Right kidney (tissue), 1 donor: ENCODE data around the gene IGF1R.

ENCODE experiments used
- DNase-seq: peaks from one replicate; pipeline ENCODE4 v3.0.0-alpha.2; 2016

Gene IGF1R

GRCh38 chr15:98946301-98947255, 298.2 kb downstream of the IGF1R start:
- DNase-seq = no peak

DNA sequence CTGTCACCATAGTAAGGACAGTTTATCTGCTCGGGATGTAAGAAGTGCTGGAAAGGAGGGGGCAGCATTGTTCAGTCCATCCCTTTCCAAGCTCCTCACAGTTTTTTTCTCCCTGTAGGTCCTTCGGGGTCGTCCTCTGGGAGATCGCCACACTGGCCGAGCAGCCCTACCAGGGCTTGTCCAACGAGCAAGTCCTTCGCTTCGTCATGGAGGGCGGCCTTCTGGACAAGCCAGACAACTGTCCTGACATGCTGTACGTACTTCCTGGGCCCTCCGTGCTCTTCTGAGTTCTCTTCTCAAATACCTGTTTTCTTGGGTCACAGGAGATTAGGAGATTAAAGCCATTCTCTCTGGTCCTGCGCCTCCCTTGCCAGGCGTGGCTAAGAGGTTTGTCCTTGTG, 300.1 kb downstream of the IGF1R start:
- no peak for DNase-seq

DNA sequence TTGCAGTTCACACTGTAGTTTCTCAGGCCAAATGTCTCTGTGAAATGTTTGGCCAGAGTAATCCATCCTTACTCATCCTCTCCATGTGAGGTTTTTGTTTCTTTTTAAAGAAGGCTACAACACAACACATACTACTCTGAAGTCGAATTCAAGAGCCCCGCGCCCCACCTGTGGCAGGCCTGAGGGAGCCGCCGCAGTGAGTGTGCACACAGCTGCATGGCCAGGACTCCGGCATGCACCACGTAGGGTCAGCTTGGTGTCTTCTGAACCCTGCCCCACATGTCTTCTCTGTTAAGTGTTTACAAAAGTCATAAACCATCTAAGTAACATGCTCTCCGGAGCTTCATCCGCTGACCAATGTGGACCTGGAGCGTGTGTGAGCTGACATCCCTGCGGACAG, 300.6 kb downstream of the IGF1R start:
- DNase-seq = no peak

GRCh38 chr15:98949624-98950023, 301.3 kb downstream of the IGF1R start:
- DNase-seq = no peak

DNA sequence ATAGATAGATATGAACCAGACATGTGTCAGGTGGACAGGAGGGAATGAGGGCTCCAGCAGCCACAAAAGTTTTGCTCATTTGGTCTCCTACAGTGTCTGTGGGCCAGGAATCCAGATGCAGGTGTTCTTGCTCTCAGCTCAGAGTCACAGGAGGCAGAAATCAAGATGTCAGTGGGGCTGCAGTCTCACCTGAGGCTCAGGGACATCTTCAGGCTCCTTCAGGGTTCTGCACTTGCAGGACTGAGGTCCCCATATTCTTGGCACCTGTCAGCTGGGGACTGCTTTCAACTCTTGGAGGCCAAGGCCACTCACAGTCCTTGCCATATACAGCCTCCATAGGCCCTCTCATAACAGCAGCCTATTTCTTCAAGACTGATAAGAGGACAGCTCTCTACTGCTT, 301.9 kb downstream of the IGF1R start:
- no peak for DNase-seq

DNA sequence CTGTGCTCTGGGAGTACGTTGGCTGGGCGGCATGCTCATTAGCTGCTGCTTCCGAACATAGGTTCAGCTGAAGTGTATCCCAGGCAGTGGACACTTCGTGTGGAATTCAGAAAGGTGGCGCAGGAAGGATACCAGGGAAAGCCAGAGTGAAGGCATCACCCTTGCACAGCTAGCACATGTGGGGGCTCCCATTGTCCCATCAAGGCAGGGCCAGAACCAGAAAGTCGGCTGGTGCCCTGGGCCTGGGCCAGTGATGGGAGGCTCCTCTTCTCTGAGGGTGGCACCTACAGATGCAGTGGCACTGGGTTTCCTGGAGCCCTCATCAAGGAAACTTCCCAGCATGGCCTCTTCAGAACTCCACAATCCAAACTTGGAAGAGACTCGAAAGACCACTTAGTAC, 302.7 kb downstream of the IGF1R start:
- DNase-seq = no peak

- no peak for DNase-seq
Measured at GRCh38 chr15:98951493-98952320, 303.4 kb downstream of the IGF1R start.

GRCh38 chr15:98952381-98952803, 304.1 kb downstream of the IGF1R start:
- no peak for DNase-seq

GRCh38 chr15:98953000-98953787, 304.9 kb downstream of the IGF1R start:
- no peak for DNase-seq

- no peak for DNase-seq
Measured at GRCh38 chr15:98953968-98954367, 305.6 kb downstream of the IGF1R start.

DNA sequence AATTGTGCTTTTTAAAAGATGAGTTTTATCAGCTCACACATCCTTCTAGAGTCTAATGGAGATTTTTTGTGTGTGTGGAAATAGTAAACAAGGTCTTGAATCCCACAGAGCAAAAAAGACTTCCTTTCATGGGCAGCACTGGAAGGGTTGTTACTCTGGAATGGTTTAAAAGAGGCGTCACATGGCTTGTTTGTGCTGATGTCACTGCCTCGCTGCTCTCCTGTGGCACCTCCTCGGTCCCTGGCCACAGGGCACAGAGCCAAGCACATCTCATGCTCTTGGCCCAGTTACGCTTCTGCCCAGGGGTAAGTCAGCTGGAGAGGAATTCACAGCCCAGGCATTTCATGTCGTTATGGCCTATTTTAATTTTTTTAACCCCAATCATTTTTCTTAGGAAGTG, 306.1 kb downstream of the IGF1R start:
- no peak for DNase-seq

DNA sequence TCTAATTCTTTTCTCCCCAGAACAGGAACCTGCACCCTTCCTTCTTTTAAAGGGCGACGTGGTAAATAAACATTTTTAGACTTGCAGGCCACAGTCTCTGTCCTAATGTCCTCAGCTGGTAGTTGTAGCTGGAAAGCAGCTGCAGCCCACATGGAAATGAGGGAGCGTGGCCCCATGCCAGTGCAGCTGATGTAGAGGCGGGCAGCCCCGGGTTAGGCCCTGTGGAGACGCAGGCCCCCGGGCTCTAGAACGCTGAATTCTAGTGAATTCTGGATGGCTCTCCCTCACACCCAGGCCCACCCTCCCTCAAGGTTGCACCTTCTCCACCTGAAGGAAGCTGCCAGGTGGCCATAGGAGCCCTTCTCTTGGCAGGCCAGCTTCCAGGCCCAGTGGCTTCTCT, 307.0 kb downstream of the IGF1R start:
- no peak for DNase-seq

GRCh38 chr15:98955961-98956723, 307.8 kb downstream of the IGF1R start:
- DNase-seq = no peak

- DNase-seq = no peak
Measured at GRCh38 chr15:98956796-98957553, 308.6 kb downstream of the IGF1R start.

- DNase-seq = no peak
Measured at GRCh38 chr15:98957655-98958054, 309.3 kb downstream of the IGF1R start.

DNA sequence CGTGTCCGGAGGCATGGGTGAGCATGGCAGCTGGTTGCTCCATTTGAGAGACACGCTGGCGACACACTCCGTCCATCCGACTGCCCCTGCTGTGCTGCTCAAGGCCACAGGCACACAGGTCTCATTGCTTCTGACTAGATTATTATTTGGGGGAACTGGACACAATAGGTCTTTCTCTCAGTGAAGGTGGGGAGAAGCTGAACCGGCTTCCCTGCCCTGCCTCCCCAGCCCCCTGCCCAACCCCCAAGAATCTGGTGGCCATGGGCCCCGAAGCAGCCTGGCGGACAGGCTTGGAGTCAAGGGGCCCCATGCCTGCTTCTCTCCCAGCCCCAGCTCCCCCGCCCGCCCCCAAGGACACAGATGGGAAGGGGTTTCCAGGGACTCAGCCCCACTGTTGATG, 309.7 kb downstream of the IGF1R start:
- no peak for DNase-seq

DNA sequence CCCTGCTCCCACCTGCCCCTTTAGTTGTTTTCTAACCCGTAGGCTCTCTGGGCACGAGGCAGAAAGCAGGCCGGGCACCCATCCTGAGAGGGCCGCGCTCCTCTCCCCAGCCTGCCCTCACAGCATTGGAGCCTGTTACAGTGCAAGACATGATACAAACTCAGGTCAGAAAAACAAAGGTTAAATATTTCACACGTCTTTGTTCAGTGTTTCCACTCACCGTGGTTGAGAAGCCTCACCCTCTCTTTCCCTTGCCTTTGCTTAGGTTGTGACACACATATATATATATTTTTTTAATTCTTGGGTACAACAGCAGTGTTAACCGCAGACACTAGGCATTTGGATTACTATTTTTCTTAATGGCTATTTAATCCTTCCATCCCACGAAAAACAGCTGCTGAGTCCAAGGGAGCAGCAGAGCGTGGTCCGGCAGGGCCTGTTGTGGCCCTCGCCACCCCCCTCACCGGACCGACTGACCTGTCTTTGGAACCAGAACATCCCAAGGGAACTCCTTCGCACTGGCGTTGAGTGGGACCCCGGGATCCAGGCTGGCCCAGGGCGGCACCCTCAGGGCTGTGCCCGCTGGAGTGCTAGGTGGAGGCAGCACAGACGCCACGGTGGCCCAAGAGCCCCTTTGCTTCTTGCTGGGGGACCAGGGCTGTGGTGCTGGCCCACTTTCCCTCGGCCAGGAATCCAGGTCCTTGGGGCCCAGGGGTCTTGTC, 310.7 kb downstream of the IGF1R start:
- DNase-seq = no peak

DNA sequence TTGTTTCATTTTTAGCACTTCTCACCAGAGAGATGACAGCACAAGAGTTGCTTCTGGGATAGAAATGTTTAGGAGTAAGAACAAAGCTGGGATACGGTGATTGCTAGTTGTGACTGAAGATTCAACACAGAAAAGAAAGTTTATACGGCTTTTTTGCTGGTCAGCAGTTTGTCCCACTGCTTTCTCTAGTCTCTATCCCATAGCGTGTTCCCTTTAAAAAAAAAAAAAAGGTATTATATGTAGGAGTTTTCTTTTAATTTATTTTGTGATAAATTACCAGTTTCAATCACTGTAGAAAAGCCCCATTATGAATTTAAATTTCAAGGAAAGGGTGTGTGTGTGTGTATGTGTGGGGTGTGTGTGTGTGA, 311.3 kb downstream of the IGF1R start:
- DNase-seq = no peak

DNA sequence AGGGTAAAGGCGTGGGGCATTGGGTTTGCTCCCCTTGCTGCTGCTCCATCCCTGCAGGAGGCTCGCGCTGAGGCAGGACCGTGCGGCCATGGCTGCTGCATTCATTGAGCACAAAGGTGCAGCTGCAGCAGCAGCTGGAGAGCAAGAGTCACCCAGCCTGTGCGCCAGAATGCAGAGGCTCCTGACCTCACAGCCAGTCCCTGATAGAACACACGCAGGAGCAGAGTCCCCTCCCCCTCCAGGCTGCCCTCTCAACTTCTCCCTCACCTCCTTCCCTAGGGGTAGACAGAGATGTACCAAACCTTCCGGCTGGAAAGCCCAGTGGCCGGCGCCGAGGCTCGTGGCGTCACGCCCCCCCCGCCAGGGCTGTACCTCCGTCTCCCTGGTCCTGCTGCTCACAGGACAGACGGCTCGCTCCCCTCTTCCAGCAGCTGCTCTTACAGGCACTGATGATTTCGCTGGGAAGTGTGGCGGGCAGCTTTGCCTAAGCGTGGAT, 312.3 kb downstream of the IGF1R start:
- no peak for DNase-seq

- DNase-seq = no peak
Measured at GRCh38 chr15:98963444-98963843, 315.1 kb downstream of the IGF1R start.
